ENCODE measurements around the gene TMEM184A.

TMEM184A gene

DNA sequence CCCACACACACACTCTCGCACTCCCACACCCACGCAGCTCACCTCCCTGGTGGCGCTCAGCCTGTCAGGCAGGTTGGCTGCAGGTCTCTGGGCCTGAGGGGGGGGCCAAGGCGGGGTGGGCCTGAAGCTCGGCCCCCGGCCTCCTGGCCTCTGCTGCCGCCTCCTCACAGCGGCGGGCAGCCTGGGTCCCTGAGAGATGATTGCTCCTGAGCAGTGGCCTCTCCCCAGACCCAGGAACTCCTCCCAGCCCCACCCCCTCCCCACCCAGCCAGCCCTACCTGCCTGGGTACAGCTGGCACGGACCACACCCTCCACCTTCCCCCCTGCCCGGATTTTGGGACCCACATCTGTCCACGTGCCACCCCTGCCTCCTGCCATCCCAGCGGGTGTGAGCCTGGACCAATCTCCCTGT, 4.6 kb upstream of the TMEM184A start:
- Histone ChIP-seq H3K4me1 (ENCODE audit: control insufficient read depth, insufficient read depth, low read length) (no peaks in the 10 kb centered on the region), H3K36me3 (ENCODE audit: control insufficient read depth, insufficient read depth, low read length) (no peaks in the 10 kb centered on the region), H3K27ac (ENCODE audit: low read depth, low read length) (no peak overlapping the region), H3K27me3 (ENCODE audit: control insufficient read depth, insufficient read depth, low read length) (peaks cover 4% of the 10 kb centered on the region), H3K4me3 (ENCODE audit: low read length) (no peak overlapping the region), H3K9ac (ENCODE audit: low read length) (no peak overlapping the region)

- peaks cover 4% of the 10 kb centered on the region for H3K27me3 ChIP-seq (ENCODE audit: control insufficient read depth, insufficient read depth, low read length)
- H3K4me1 ChIP-seq (ENCODE audit: control insufficient read depth, insufficient read depth, low read length) = no peaks in the 10 kb centered on the region
- no peak overlapping the region for H3K9ac ChIP-seq (ENCODE audit: low read length)
- H3K4me3 ChIP-seq (ENCODE audit: low read length) = no peak overlapping the region
- H3K27ac ChIP-seq (ENCODE audit: low read depth, low read length) = no peak overlapping the region
- no peaks in the 10 kb centered on the region for H3K36me3 ChIP-seq (ENCODE audit: control insufficient read depth, insufficient read depth, low read length)
Measured at GRCh38 chr7:1559626-1560590, 3.9 kb upstream of the TMEM184A start.

DNA sequence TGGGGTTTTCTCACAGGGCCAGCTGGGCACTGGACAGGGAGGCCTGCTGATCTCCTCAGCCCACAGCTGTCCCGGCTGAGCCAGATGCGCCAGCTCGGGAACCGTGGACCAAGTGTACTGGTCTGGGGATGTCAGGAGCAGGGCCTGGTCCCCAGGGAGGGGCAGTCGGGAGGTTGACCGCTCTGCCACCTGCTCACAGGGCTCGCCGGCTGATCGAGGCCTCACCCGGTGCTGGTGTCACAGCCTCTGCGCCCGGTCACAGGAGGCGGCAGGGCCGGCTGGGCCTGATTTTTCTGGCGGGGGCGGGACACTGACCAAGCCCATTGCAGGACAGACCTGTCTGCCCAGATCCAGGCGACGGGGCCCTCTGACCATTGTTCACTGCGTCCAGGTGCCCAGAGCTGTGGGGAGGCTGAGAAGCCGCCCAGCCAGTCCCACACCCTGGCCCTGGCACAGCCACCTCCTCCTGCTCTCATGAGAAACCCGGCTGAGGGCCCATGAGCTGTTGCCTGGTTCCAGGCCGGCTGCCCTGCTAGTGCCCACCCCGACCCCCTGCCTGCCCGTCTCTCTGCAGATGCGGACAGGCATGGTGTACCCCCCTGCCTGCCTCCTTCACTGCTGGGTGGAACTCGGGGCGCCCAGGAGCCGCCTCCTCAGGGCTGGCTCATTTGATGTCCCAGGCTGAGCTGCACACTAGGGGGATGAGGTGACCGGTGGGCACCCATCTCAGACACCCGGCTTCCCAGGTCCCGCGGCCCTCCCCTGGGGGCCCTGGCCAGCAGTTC, 3.0 kb upstream of the TMEM184A start:
- Histone ChIP-seq H3K27ac (ENCODE audit: low read depth, low read length) (no peak overlapping the region), H3K36me3 (ENCODE audit: control insufficient read depth, insufficient read depth, low read length) (no peaks in the 10 kb centered on the region), H3K9ac (ENCODE audit: low read length) (no peak overlapping the region), H3K4me1 (ENCODE audit: control insufficient read depth, insufficient read depth, low read length) (no peaks in the 10 kb centered on the region), H3K27me3 (ENCODE audit: control insufficient read depth, insufficient read depth, low read length) (peaks cover 4% of the 10 kb centered on the region), H3K4me3 (ENCODE audit: low read length) (no peak overlapping the region)

- Histone ChIP-seq H3K36me3 (ENCODE audit: control insufficient read depth, insufficient read depth, low read length) (no peaks in the 10 kb centered on the region), H3K27ac (ENCODE audit: low read depth, low read length) (no peak overlapping the region), H3K4me1 (ENCODE audit: control insufficient read depth, insufficient read depth, low read length) (no peaks in the 10 kb centered on the region), H3K4me3 (ENCODE audit: low read length) (no peak overlapping the region), H3K9ac (ENCODE audit: low read length) (no peak overlapping the region), H3K27me3 (ENCODE audit: control insufficient read depth, insufficient read depth, low read length) (peaks cover 4% of the 10 kb centered on the region)
Measured at GRCh38 chr7:1558181-1558811, 2.3 kb upstream of the TMEM184A start.

- H3K36me3 ChIP-seq (ENCODE audit: control insufficient read depth, insufficient read depth, low read length) = no peaks in the 10 kb centered on the region
- H3K27ac ChIP-seq (ENCODE audit: low read depth, low read length) = no peak overlapping the region
- no peak overlapping the region for H3K4me3 ChIP-seq (ENCODE audit: low read length)
- H3K9ac ChIP-seq (ENCODE audit: low read length) = no peak overlapping the region
- H3K4me1 ChIP-seq (ENCODE audit: control insufficient read depth, insufficient read depth, low read length) = no peaks in the 10 kb centered on the region
- peaks cover 4% of the 10 kb centered on the region for H3K27me3 ChIP-seq (ENCODE audit: control insufficient read depth, insufficient read depth, low read length)
Measured at GRCh38 chr7:1557771-1558170, 1.8 kb upstream of the TMEM184A start.

DNA sequence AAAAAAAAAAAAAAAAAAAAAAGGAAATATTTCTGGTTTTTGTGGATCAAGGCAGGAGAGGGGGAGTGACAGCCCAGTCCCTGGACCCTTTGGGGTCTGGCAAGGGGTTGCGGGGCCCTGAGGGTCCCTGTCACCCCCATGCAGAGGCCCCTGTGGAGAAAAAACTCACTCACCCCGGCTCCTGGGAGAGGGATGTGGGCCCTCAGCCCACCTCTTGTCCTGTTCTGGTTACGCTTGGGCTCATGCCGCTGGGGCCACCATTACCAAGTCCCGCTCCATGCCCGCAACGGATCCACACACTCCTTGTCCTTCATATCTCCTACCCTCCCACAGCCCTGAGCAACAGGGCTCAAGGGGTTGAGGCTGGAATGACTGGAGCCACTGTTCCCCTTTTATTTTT, 1.0 kb upstream of the TMEM184A start:
- Histone ChIP-seq H3K27ac (ENCODE audit: low read depth, low read length) (no peak overlapping the region), H3K27me3 (ENCODE audit: control insufficient read depth, insufficient read depth, low read length) (peaks cover 3% of the 10 kb centered on the region), H3K4me1 (ENCODE audit: control insufficient read depth, insufficient read depth, low read length) (no peaks in the 10 kb centered on the region), H3K9ac (ENCODE audit: low read length) (no peak overlapping the region), H3K4me3 (ENCODE audit: low read length) (no peak overlapping the region), H3K36me3 (ENCODE audit: control insufficient read depth, insufficient read depth, low read length) (no peaks in the 10 kb centered on the region)

DNA sequence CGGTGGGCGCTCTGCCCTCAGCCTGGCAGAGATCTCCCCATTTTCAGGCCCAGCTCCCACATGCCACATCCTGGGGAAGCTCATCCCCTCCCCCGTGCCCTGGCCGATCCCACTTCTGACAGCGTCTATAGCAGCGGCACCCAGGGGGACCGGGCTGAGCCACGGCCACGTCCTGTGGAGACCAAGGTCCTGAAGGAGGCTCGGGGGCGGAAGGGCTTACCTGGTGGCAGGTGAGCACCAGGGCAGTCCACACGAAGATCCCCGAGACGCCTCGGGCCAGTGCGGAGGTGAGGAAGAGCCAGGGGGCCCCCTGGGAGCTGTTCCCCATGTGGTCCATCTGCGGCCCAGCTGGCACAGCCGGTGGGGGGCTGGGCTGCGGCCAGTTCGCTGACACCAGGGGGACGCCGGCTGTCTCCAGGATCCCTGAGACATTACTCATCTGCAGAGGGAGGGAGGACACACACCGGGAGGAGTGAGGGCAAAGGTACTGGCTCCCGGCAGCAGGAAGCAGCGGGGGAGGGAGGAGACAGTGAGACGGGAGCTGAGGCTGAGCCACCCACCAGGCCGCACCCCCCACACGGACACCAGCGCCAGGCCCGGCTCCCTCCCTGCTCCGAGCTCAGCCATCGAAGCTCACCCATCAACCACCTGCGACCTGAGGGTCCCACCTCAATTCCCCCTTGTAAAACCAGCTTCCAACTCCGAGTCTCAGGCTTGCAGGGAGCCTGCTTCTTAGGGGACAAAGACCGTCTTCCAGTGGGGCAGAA, 776 bp downstream of the TMEM184A start:
- Histone ChIP-seq H3K27me3 (ENCODE audit: control insufficient read depth, insufficient read depth, low read length) (peaks cover 2% of the 10 kb centered on the region), H3K36me3 (ENCODE audit: control insufficient read depth, insufficient read depth, low read length) (no peaks in the 10 kb centered on the region), H3K4me3 (ENCODE audit: low read length) (peak overlapping the region; percentile 47), H3K9ac (ENCODE audit: low read length) (peak overlapping the region; percentile 27), H3K27ac (ENCODE audit: low read depth, low read length) (no peak overlapping the region), H3K4me1 (ENCODE audit: control insufficient read depth, insufficient read depth, low read length) (no peaks in the 10 kb centered on the region)

DNA sequence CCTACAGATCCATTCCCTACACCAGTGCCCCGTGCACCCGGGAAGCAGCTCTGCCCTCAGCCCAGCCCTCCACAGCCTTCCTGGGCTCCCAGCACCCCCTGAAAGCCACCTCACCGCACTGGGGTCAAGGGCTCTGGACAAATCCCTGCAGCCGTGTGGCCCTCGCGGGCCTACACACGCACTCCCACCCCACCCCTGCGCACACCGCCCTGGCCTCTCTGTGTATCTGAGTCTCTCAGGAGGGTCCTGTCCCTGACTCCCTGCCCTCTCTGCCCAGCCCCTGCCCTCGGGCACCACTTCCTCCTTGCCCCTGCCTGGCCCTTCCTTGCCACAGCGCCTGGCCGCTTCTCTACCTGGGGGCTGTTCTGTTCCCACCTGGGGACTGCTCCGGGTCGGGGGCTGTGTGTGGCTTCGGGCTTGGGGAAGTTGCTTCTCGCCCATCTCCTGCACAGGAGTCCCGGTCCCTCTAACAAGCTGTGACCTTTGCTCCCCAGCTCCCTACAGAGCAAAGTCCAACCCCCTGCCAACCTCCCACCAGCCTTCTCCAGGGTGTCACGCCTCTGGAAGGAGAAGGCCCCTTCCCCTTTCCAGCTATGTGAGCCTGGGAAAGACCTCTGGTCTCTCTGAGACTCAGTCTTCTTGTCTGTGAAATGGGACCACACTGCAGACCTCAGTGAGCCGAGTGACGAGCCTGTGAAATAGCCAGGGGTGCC, 1.5 kb downstream of the TMEM184A start:
- Histone ChIP-seq H3K4me3 (ENCODE audit: low read length) (peak overlapping the region; percentile 29), H3K4me1 (ENCODE audit: control insufficient read depth, insufficient read depth, low read length) (no peaks in the 10 kb centered on the region), H3K27ac (ENCODE audit: low read depth, low read length) (no peak overlapping the region), H3K27me3 (ENCODE audit: control insufficient read depth, insufficient read depth, low read length) (peaks cover 2% of the 10 kb centered on the region), H3K36me3 (ENCODE audit: control insufficient read depth, insufficient read depth, low read length) (no peaks in the 10 kb centered on the region), H3K9ac (ENCODE audit: low read length) (peak overlapping the region; percentile 8)

GRCh38 chr7:1553512-1554210, 2.3 kb downstream of the TMEM184A start:
- Histone ChIP-seq H3K27me3 (ENCODE audit: control insufficient read depth, insufficient read depth, low read length) (peaks cover 2% of the 10 kb centered on the region), H3K4me3 (ENCODE audit: low read length) (no peak overlapping the region), H3K9ac (ENCODE audit: low read length) (no peak overlapping the region), H3K27ac (ENCODE audit: low read depth, low read length) (no peak overlapping the region), H3K4me1 (ENCODE audit: control insufficient read depth, insufficient read depth, low read length) (no peaks in the 10 kb centered on the region), H3K36me3 (ENCODE audit: control insufficient read depth, insufficient read depth, low read length) (no peaks in the 10 kb centered on the region)

DNA sequence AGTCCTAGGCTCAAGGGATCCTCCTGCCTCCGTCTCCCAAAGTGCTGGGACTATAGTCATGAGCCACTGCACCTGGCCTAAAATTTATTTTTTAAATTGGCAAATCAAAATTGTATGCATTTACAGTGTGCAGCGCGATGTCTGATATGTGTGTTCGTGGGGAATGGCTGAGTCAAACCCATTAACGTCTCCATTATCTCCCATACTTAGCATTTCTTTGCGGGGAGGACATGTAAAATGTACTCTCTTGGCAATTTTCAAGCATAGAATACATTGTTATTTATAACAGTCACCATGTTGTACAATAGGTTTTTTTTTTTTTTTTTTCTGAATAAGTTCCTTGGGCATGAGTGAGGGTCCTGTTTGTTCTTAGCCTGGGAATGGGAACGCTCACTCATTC, 3.8 kb downstream of the TMEM184A start:
- no peak overlapping the region for H3K27ac ChIP-seq (ENCODE audit: low read depth, low read length)
- peaks cover 2% of the 10 kb centered on the region for H3K27me3 ChIP-seq (ENCODE audit: control insufficient read depth, insufficient read depth, low read length)
- H3K4me1 ChIP-seq (ENCODE audit: control insufficient read depth, insufficient read depth, low read length) = no peaks in the 10 kb centered on the region
- no peak overlapping the region for H3K4me3 ChIP-seq (ENCODE audit: low read length)
- no peak overlapping the region for H3K9ac ChIP-seq (ENCODE audit: low read length)
- H3K36me3 ChIP-seq (ENCODE audit: control insufficient read depth, insufficient read depth, low read length) = no peaks in the 10 kb centered on the region

DNA sequence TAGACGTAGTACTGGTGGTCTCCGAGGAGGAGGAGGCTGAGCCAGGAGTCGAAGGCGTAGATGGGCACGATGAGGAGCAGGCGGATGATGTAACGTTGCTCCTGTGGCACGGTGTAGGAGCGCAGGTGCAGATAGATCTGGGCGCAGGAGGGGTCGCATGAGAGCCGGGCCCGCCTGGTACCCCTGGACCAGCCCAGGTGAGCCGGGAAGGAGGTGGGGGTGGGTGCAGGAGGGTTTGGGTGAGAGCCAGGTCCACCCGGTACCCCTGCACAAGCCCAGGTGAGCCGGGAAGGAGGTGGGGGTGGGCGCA, 5.2 kb downstream of the TMEM184A start:
- H3K9ac ChIP-seq (ENCODE audit: low read length) = no peak overlapping the region
- no peak overlapping the region for H3K27ac ChIP-seq (ENCODE audit: low read depth, low read length)
- H3K4me1 ChIP-seq (ENCODE audit: control insufficient read depth, insufficient read depth, low read length) = no peaks in the 10 kb centered on the region
- no peaks in the 10 kb centered on the region for H3K36me3 ChIP-seq (ENCODE audit: control insufficient read depth, insufficient read depth, low read length)
- H3K4me3 ChIP-seq (ENCODE audit: low read length) = no peak overlapping the region
- no peaks in the 10 kb centered on the region for H3K27me3 ChIP-seq (ENCODE audit: control insufficient read depth, insufficient read depth, low read length)

Data from rectal smooth muscle tissue (tissue), 1 donor.